GM18858 (cell line): ENCODE data around the gene P2RX6.
"Not testable (repeated sequence)": the region's sequence is repeated elsewhere in the genome, so short reads cannot be mapped to it uniquely, and the experiment has no call there.

ENCODE experiments used
- ATAC-seq: cut with Tn5 transposase; IDR thresholded peaks from one replicate; pipeline ENCODE4 v1.9.1; 2021; ENCODE audit not compliant: unreplicated experiment

The P2RX6 gene

DNA sequence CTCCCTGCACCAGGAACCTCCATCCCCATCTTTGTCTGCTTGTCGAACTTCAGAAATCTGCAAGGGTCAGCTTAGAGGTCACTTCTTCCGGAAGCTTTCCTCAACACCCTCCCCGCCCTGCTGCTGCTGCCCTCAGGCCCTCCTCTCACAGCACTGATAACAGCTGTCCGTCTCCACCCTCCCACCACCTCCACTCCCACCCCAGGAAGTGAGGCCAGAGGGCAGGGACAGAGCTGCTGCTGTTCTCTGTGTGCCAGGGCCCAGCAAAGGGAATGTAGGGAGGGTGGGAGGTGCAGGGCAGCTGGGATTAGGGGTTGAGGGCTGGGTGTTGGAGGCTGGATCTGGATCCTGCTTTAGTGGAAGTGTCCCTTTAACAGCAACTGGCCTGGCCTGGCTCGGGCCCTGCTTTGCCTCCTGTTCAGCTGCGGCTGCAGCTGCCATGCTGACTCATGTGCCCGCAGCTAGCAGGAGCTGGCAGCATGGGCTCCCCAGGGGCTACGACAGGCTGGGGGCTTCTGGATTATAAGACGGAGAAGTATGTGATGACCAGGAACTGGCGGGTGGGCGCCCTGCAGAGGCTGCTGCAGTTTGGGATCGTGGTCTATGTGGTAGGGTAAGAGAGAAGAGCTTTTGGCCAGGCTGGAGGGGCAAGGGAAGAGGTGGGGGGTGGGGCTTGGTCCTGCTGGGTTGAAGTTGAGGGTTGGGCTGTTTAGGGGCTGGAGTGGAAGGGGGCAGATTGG, at the start of gene P2RX6:
Gene P2RX6 (plus strand): TSS at position 440 of the 740 bp plus-strand sequence. CDS start 10 bp downstream, at position 450.
- ATAC-seq, result no peak

- ATAC-seq, result no peak
Observed at GRCh38 chr22:20965888-20966855, 48.8 kb upstream of the P2RX6 start.

DNA sequence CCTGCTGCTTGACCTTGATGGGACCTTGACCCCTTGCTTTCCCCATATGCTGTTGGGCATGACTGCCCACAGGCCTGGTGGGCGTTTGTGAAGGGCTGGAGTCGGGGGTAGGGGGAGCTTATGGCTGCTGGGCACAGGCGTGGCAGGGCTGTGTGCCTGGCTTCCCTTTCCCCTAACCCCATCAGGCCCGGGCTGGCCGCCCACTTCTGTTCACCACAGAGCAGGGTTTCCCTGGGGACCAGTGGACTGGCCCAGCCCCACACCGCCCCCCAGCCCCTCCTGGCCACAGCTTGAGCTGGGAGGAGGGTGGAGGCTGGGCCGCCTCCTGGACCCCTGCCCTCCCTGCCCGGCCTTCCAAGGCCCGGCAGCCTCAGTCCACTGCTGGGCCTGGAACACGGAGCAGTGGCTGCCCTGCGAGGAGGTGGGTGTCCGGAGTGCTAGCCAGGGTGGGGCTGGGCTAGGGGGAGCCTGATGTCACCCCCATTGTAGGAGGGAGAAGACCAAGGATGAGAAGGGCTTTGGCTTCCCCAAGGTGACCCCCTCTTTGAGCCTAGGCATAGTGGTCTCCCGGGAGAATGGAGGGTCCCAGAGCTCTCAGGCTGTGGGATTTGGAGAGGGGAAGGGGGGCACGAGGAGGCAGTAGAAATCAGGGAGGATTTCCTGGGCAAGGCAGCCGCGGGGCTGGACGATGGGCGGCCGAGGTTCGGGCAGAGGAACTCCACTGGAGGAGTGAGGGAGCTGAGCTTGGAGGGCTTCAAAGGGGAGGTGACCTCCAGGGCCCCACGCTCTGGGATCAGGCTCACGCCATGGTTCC, 47.9 kb upstream of the P2RX6 start, which contains the start of gene AIFM3:
Gene AIFM3 (plus strand): TSS at position 373 of the 814 bp plus-strand sequence. CDS start 690 bp downstream, outside the sequence.
- no peak for ATAC-seq

DNA sequence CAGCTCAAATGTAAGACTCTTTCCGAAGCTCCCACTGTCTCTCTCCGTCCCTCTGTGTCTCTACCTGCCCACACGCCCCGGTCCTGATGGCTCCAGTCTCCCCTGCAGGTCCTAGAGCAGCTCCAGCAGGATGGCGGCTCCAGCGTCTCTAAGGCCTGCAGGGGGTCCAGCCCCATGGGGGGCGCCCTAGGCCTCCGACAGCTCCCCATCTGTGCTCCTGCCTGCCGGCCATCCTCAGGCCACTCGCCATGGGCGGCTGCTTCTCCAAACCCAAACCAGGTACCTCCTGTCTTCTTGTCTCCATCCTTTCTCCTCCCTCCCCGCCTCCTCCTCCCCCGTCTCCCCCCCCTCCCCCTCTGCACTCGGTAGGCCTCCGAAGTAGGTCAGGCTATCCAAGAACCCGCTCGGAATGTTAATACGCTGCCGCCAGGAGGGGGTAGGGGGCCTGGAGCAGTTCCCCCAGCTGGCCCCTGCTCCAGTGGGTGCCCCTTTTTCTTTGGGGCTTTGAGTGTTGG, 47.2 kb upstream of the P2RX6 start:
- no peak for ATAC-seq

- ATAC-seq, result no peak
Observed at GRCh38 chr22:20968281-20968977, 46.5 kb upstream of the P2RX6 start.

- ATAC-seq, result no peak
Observed at GRCh38 chr22:20970939-20971657, 43.9 kb upstream of the P2RX6 start.

DNA sequence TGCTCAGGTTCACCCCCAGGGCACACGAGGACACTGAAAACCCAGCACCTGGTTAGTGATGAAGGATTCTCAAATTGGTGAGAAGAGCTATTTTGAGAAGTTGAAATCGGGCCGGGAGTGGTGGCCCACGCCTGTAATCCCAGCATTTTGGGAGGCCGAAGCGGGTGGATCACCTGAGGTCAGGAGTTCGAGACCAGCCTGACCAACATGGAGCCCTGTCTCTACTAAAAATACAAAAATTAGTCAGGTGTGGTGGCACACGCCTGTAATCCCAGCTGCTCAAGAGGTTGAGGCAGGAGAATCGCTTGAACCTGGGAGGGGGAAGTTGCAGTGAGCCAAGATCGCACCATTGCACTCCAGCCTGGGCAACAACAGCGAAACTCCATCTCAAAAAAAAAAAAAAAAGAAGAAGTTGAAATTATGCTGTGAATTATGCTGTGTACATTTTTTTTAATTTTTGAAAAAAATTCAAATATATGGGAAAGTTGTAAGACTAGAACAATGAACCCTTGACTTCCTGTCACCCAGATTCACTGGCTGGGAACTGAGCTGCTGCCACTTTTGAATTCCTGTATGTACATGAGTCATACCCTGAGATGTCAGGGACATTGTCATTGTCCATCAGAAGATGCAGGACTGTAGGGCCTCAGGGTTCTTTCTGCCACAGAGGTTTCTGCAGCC, 42.8 kb upstream of the P2RX6 start:
- ATAC-seq, result not testable (repeated sequence)

- ATAC-seq, result no peak
Observed at GRCh38 chr22:20972933-20973577, 41.9 kb upstream of the P2RX6 start.

GRCh38 chr22:20973634-20974286, 41.2 kb upstream of the P2RX6 start:
- ATAC-seq, result no peak

DNA sequence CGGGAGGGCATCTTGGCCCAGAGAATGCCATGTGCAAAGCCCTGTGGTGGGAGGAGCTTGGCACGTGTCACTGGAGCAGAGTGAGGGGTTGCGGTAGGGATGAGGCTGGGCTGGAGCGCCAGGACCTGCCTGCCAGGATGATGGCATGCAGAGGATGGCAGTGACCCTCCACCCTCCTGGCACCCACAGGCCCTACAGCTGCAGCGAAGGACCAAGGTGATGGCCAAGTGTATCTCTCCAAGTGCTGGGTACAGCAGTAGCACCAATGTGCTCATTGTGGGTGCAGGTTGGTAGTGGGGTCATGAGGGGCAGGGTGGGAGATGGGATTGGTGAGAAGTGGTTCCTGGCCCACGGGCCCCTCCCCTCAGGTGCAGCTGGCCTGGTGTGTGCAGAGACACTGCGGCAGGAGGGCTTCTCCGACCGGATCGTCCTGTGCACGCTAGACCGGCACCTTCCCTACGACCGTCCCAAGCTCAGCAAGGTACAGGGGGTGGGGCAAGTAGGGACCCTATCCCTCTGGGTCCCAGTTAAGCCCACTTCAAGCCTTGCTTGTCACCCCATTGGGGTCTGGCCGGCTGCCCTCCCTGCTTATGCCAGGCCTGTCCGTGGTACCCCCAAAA, 40.5 kb upstream of the P2RX6 start:
- no peak for ATAC-seq

DNA sequence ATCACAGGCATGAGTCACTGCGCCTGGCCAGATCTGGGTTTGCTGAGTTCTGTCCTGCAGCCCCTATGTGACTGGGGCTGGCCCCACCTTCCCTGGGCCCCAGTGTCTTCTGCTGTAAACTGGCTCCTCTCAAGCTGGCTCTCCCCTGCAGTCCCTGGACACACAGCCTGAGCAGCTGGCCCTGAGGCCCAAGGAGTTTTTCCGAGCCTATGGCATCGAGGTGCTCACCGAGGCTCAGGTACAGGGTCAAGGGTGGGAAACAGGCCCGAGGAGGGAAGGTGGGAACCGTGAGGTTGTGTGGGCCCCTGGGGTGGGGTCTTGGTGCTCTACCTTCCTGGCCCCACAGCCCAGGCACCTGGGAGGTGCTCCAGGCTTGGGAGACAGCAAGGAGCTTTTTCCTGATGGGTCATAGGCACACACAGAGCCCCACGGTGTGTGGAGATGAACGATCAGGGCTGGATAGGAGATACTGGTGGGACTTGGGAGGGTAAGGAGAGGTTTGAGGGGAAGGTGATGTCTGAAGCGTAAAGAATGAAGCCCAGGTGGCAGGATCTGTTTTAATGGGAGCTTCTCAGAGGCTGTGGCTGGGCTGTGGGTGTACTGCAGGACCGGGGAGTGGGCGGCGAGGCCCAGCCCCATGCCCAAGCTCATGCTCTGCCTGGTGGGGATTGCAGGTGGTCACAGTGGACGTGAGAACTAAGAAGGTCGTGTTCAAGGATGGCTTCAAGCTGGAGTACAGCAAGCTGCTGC, 39.2 kb upstream of the P2RX6 start:
- ATAC-seq, result no peak

DNA sequence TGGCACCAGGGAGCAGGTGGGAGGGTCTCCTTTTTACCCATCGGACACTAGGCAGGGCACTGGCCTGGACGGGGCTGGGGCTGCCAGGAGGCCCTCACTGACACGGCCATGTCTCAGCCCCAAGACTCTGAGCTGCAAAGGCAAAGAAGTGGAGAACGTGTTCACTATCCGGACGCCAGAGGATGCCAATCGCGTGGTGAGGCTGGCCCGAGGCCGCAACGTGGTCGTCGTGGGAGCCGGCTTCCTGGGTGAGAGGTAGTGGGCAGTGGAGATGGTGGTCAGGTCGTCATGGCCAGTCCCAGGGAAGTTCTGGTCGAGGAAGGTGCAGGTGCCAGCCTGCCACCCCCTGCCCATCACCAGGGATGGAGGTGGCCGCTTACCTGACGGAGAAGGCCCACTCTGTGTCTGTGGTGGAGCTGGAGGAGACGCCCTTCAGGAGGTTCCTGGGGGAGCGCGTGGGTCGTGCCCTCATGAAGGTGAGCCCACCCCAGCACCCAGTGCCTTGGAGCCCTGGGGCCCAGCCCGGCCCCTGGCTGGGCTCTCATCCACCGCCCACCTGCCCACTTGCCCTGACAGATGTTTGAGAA, 38.6 kb upstream of the P2RX6 start:
- no peak for ATAC-seq

- ATAC-seq, result no peak
Observed at GRCh38 chr22:20977019-20977418, 37.9 kb upstream of the P2RX6 start.

DNA sequence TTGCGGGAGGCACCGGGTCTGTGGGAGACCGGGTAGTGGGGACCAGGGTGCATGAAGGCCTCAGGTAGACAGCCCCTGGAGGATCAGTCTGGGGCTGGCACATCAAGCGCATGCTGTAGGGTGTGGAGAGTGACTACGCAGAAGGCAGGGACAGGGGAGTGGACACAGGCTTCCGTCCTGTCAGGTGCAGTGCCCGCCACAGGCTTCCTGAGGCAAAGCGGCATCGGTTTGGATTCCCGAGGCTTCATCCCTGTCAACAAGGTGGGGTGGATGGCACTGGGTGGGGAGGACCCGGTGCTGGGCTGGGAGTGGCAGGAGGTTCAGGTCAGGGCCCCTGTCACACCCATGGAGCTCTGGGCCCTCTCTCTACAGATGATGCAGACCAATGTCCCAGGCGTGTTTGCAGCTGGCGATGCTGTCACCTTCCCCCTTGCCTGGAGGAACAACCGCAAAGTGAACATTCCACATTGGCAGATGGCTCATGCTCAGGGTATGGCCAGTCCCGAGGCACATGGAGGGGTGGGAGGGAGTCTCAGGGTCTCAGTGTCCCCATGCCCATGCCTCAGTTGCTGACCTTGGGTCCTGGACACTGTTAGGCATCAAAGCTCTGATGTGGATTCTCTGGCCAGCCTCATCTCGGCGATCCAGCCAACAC, 37.3 kb upstream of the P2RX6 start:
- ATAC-seq, result no peak

- no peak for ATAC-seq
Observed at GRCh38 chr22:20978419-20978818, 36.5 kb upstream of the P2RX6 start.
